Activated T-cell treated with anti-CD3 and anti-CD28 coated beads, Interleukin-2, amount 50 U/mL, for 1 hour (primary cell): Measurements from ENCODE around the gene GALNTL6.

Experiments used
- DNase-seq: peaks from one replicate; pipeline ENCODE4 v3.0.0-alpha.2; 2020

Gene GALNTL6

DNA sequence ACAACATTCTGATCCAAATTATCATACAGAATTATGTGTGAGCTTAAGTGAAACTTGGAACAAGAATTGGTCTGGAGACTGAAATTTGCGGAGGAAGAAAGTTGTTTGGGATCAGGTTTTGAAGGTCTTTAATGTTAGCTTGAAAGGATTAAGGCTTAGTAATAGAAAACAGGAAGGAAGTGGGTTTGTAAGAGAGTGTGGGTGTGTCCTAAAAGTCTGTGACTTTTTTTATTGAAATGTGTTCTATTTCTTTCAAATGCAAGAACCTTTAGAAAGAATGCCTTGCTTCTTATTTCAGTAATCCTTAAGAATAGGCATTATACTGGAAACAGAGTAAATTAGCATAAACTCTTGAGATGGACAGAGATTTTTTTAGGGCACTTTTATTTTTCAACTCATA is 198.0 kb downstream of the GALNTL6 start:
- no peak for DNase-seq

DNA sequence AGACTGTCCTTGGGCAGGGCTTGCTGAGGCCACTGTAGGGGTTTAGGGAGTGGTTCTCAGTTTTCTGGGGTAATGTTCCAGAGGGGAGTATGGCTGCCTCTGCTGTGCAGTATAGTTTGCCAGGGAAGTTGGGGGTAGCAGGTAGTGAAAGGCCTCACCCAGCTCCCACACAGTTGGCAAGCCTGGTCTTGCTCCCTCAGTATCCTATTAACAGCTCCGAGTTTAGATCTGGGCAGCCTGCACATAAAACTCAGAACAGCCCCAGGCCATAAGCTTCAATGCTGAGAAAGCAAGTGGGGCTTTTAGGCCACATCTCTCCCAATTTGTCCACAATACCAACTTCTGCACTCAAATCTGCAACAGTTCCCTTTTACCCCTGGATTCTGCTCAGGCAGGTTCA is 205.2 kb downstream of the GALNTL6 start:
- DNase-seq: no peak

DNA sequence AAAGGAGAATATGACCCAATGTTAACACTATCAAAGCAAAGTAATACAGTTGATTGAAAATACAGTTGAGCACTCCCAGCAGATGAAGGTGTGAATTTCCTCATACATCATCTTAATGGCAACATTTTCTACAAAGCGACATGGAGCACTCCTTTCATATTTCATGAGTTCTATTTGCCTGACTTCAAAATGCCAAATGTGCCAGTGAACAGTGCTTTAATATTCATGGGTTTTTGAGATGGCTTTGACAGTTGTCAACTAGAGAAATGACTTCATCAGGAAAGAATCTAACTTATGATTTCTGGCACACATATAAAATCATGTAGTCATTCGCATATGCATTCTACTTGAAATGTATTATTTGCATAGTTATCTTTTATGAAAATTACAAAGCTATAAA is 222.4 kb downstream of the GALNTL6 start:
- DNase-seq: no peak

- no peak for DNase-seq
Observed at GRCh38 chr4:172040766-172041165, 227.6 kb downstream of the GALNTL6 start.

- no peak for DNase-seq
Observed at GRCh38 chr4:172042714-172043114, 229.5 kb downstream of the GALNTL6 start.

- no peak for DNase-seq
Observed at GRCh38 chr4:172045981-172046380, 232.8 kb downstream of the GALNTL6 start.

- DNase-seq: no peak
Observed at GRCh38 chr4:172048666-172049065, 235.5 kb downstream of the GALNTL6 start.

DNA sequence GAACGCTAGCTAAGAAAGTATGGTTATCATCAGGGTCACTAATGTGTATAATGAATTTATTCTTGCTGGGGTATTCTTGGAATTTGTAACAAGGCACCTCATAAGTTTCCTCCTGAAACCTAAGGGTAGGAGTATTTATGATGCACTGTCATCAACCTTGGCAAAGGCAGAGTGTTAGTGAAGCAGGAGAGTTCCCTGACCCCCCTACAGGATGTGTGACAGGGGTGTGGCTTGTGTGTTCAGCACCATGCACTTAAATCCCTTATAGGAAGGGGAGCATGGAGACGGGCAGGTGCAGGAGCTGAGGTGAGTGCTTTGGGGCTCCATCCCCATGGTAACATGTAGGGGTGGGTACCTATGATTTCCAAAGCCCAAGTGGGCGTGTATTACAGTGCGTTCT is 237.7 kb downstream of the GALNTL6 start:
- no peak for DNase-seq

- no peak for DNase-seq
Observed at GRCh38 chr4:172055046-172055445, 241.8 kb downstream of the GALNTL6 start.

GRCh38 chr4:172055498-172055897 is 242.3 kb downstream of the GALNTL6 start:
- no peak for DNase-seq

DNA sequence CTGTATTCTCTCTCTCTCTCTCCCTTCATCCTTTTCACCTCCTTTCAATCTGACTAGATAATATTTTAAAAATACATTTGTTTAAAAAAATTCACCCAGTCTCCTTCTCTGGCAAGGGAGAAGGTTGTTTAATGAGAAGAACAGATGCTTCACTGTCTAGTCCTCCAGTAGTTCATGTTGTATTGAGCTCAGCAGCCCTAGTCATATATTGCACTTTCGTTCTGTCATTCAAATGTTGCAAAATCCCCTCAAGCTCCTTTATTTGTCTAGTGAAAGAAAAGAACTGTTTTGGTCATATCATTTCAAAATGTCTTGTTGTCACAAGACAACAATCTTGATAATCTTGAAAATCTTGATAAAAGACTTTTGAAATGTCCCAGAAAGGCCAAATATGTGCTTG is 248.0 kb downstream of the GALNTL6 start:
- DNase-seq: no peak

GRCh38 chr4:172068506-172068905 is 255.3 kb downstream of the GALNTL6 start:
- DNase-seq: no peak

DNA sequence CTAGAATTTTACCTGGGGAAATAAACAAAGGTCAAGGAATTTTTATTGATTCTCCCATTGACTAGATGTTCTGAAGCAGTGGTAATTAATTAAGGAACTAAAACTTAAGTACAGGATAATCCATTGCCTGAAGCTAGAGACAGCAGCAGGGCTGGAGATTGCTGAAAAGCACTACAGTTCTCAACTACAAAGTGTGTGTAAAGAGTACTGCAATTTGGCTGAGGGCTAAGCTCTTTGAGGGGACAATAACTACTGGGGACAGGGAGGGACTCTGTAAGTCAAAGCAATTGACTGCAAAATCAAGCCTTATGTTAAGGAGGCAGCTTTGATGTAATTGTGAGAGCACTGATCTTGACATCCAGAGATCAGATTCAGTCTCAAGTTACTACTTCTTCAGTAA is 260.4 kb downstream of the GALNTL6 start:
- no peak for DNase-seq

DNA sequence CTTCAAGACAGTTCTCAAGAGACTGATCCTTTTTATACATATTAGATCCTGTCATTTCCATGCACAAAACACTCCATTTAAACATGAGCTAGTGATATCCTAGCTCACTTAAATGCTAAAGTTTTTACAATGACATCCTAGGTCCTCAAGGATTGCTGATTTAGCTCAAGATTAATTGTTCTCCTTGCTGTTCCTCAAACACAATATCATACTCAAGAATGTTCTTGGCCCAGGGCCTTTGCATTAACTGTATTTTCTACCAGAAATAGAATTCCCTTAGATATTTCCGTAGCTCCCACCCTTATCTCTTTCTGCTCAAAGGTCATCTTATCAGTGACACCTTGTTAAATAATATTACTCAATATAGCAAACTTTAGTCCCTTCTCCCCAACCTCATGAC is 270.1 kb downstream of the GALNTL6 start:
- DNase-seq: no peak

GRCh38 chr4:172088556-172088955 is 275.4 kb downstream of the GALNTL6 start:
- no peak for DNase-seq

DNA sequence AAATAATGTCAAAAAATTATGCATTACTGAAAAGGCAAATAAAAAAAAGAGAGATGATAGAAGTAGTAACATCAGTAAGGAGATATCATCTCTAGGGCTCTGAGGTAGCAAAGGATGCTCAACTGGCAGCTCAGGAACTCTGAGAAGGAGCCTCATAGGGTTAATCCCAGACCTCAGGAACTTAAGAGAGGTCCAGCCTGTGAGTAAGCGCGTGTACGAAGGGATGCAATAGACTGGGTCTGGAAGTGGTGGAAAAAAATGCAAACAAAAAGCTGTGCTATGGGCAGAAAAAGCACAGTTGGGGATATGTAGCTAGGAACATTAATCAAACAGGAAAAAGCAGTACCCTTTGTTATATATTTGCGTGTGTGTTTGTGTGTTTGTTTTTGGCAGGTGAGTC is 282.0 kb downstream of the GALNTL6 start:
- no peak for DNase-seq

DNA sequence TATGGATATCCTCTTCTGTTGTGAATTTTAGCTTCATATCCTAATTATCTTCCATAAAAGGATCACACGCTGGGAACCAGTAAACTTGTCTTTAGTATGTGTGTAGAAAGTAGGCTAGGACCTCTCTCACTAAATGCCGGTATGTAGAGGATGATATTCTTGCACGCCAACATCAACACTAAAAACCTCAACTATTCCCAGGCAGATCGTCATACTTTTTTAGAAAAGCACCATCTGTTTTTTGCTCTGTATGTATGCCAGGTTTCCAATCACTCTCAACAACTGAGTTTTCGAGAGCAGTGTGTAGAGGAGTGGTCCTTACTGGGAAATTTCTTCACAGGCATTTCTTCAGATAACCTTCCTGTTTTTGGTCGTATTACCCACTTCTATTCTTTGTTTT is 283.6 kb downstream of the GALNTL6 start:
- DNase-seq: no peak

- DNase-seq: no peak
Observed at GRCh38 chr4:172099376-172099775, 286.2 kb downstream of the GALNTL6 start.

GRCh38 chr4:172103456-172103855 is 290.3 kb downstream of the GALNTL6 start:
- no peak for DNase-seq

DNA sequence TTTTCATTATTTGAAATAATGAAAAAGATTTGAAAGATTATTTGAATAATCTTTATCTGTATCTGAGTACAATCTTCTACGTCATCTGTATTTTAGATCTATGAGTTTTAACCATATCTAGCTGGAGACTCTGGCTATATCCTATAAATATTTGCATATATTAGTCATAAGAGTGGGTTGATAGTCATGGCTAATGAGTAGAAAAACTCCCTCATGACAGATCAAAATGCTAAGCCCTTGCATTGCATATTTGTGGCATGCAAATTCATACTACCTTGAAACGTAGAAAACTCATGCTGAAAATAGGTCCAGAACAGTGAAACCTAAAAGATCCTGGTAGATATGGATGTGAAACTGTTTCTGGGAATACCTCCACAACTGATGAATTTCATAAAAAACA is 291.3 kb downstream of the GALNTL6 start:
- DNase-seq: no peak

GRCh38 chr4:172105918-172106317 is 292.7 kb downstream of the GALNTL6 start:
- no peak for DNase-seq

GRCh38 chr4:172109466-172109865 is 296.3 kb downstream of the GALNTL6 start:
- no peak for DNase-seq

GRCh38 chr4:172124656-172125308 is 311.6 kb downstream of the GALNTL6 start:
- no peak for DNase-seq

DNA sequence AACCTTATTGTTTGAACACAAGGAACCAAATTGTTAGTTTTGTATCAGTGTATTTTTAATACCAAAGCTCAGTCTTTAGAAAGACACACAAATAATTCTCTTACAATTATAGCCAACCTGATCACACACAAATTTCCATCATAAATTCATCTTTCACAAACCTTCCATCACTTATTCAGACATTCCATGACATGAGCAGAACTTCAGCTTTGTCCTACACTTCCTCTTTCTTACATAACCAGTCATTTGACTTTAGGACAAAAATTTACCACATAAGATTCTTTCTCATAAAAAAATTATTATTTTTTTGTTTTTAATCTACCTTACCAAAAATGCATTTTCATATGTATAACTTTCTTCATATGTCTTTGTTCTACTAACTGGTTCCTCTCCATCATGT is 312.2 kb downstream of the GALNTL6 start:
- no peak for DNase-seq

GRCh38 chr4:172127168-172127567 is 314.0 kb downstream of the GALNTL6 start:
- DNase-seq: no peak

DNA sequence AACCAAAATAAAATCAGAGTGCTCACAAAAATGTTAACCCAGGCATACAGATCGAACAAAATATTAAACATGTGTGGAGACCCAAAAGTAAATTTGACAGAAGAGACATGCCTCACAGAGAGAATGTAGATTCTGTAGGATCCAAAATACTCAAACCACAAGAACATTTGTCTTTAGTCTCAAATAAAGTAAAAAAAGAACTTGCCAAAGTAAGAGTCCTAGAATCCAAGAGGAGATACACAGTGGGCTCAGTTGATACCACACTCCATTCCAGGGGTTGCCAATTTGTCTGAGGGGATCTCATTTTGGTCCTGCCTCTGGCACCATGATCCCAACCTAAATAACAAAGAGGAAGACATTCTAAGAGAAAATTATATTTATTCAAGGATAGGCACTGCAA is 316.4 kb downstream of the GALNTL6 start:
- no peak for DNase-seq
